Gastrocnemius medialis (tissue), 4 donors: ENCODE results near the gene NECTIN1.

Experiments
- CTCF ChIP-seq, 5 experiments: fragments of 450-650 bp in 3 of 5; fragments of 200-600 bp in 2 of 5; sonication (generic) in 2 of 5; IDR thresholded peaks in 4 of 5; conservative IDR thresholded peaks in 1 of 5; 1 replicate in 4 of 5; 2 replicates in 1 of 5; pipeline ENCODE4 v1.5.1; 2016 to 2019; ENCODE audit warnings: antibody characterized with exemption in 5 of 5, mild to moderate bottlenecking in 3 of 5, moderate library complexity in 3 of 5
- POLR2A ChIP-seq, 2 donors: fragments of 450-650 bp; IDR thresholded peaks; one replicate each; pipeline ENCODE4 v1.6.1; 2017; ENCODE audit warnings: antibody characterized with exemption in 2 of 2, mild to moderate bottlenecking in 2 of 2, moderate library complexity in 2 of 2

- no peak for TF ChIP-seq CTCF (IDR thresholded peaks at IDR 0.05 in 4 of 5, conservative IDR thresholded peaks at IDR 0.05 in 1 of 5)
- no peak for TF ChIP-seq POLR2A (IDR thresholded peaks at IDR 0.05)
Observed at GRCh38 chr11:119640541-119640940, 88.5 kb downstream of the NECTIN1 start.
